ENCODE data around the gene TMC5. TPM values are rescaled to one million over a fixed set of nuclear protein-coding genes. Genes with fewer than 3 reads are reported as not detected.

The TMC5 gene
- total and polyA plus RNA-seq, 2 of the 13 experiments (the other 11 are each of a cell fraction or from before 2014, with no cell fraction given): 0.09 to 0.41 TPM

GRCh38 chr16:19521471-19522396 is 104.1 kb downstream of the TMC5 start, which contains the start of gene GDE1 (continued):
- TF ChIP-seq RFX3 (CRISPR knock-in tag; IDR thresholded peaks at IDR 0.05) (peak; percentile 92), ZNF614 (CRISPR knock-in tag; IDR thresholded peaks at IDR 0.05; ENCODE audit: borderline replicate concordance) (peak; percentile 75), CHD2 (IDR thresholded peaks at IDR 0.05; ENCODE audit: low read depth, low read length) (no peak), HBP1 (CRISPR knock-in tag; IDR thresholded peaks at IDR 0.05; ENCODE audit: low read depth) (peak; percentile 79), ZNF414 (CRISPR knock-in tag; IDR thresholded peaks at IDR 0.05) (peak; percentile 60; the same call in 1 of the 2 replicates), RFX1 (IDR thresholded peaks at IDR 0.05) (peak; percentile 89), ARHGAP35 (CRISPR knock-in tag; IDR thresholded peaks at IDR 0.05; ENCODE audit: borderline replicate concordance) (peak; percentile 79), ZSCAN22 (CRISPR knock-in tag; IDR thresholded peaks at IDR 0.05) (no peak), NR0B2 (CRISPR knock-in tag; IDR thresholded peaks at IDR 0.05) (0 out of 2 replicates have a peak, but pooled peaks have one; percentile 33), ZNF878 (CRISPR knock-in tag; IDR thresholded peaks at IDR 0.05) (no peak), ZNF597 (CRISPR knock-in tag; IDR thresholded peaks at IDR 0.05) (no peak), DRAP1 (CRISPR knock-in tag; IDR thresholded peaks at IDR 0.05) (peak; percentile 81), RORA (CRISPR knock-in tag; IDR thresholded peaks at IDR 0.05) (no peak), MTA1 (CRISPR knock-in tag; IDR thresholded peaks at IDR 0.05; ENCODE audit: borderline replicate concordance) (peak; percentile 96; the same call in 1 of the 2 replicates), KAT2B (IDR thresholded peaks at IDR 0.05; ENCODE audit: borderline replicate concordance, low read depth, low read length) (no peak), SP4 (CRISPR knock-in tag; IDR thresholded peaks at IDR 0.05) (no peak; the same call in 1 of the 2 replicates), IRF1 (CRISPR knock-in tag; IDR thresholded peaks at IDR 0.05; ENCODE audit: low read depth) (no peak), ZNF800 (CRISPR knock-in tag; IDR thresholded peaks at IDR 0.05) (0 out of 2 replicates have a peak, but pooled peaks have one; percentile 3), SNAI1 (CRISPR knock-in tag; IDR thresholded peaks at IDR 0.05; ENCODE audit: borderline replicate concordance) (no peak), ZNF446 (CRISPR knock-in tag; IDR thresholded peaks at IDR 0.05) (peak; percentile 66), ZZZ3 (CRISPR knock-in tag; IDR thresholded peaks at IDR 0.05; ENCODE audit: borderline replicate concordance) (no peak)
